Stimulated activated CD8-positive, alpha-beta memory T cell treated with anti-CD3 and anti-CD28 coated beads, Interleukin-4, amount 100 ng/mL, for 4 hours (primary cell): Measurements from ENCODE around the gene ANO6.
"Not testable (repeated sequence)": the region's sequence is repeated elsewhere in the genome, so short reads cannot be mapped to it uniquely, and the experiment has no call there.

Source experiments
- DNase-seq, 2 donors: peaks; one replicate each; pipeline ENCODE4 v3.0.0-alpha.2; 2020; ENCODE audit warnings: low read depth in 2 of 2, low spot score in 1 of 2

ANO6 gene

GRCh38 chr12:45309836-45310626, 94.1 kb downstream of the ANO6 start:
- DNase-seq = no peak

- no peak for DNase-seq
Observed at GRCh38 chr12:45310627-45310968, 94.7 kb downstream of the ANO6 start.

GRCh38 chr12:45312012-45312411, 96.1 kb downstream of the ANO6 start:
- DNase-seq = no peak

GRCh38 chr12:45314770-45315169, 98.9 kb downstream of the ANO6 start:
- DNase-seq = no peak

GRCh38 chr12:45315462-45315861, 99.6 kb downstream of the ANO6 start:
- DNase-seq = no peak

DNA sequence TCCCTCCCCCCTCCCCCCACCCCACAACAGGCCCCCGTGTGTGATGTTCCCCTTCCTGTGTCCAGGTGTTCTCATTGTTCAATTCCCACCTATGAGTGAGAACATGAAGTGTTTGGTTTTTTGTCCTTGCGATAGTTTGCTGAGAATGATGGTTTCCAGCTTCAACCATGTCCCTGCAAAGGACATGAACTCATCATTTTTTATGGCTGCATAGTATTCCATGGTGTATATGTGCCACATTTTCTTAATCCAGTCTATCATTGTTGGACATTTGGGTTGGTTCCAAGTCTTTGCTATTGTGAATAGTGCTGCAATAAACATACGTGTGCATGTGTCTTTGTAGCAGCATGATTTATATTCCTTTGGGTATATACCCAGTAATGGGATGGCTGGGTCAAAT, 101.4 kb downstream of the ANO6 start:
- not testable (repeated sequence) for DNase-seq

- DNase-seq = no peak
Observed at GRCh38 chr12:45322810-45323209, 106.9 kb downstream of the ANO6 start.

DNA sequence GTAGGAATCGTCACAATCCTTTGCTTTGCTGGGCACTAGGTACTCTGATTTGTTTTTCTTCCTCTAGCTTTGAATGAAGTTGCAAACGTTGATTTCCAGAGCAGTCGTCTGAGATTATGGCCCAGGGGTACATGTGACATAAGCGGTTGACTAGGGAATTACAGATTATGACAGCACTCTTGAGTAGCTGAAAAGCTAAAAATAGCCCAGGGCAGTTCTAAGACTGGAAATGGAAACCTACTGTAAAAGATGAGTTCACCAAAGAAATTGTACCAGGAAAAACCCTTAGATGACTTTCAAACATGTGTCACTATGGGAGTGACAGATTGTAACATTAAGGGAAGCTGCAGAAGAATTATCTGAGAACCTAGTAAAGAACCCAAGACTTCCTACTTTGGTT, 108.5 kb downstream of the ANO6 start:
- no peak for DNase-seq

- DNase-seq = no peak
Observed at GRCh38 chr12:45326358-45326975, 110.6 kb downstream of the ANO6 start.

DNA sequence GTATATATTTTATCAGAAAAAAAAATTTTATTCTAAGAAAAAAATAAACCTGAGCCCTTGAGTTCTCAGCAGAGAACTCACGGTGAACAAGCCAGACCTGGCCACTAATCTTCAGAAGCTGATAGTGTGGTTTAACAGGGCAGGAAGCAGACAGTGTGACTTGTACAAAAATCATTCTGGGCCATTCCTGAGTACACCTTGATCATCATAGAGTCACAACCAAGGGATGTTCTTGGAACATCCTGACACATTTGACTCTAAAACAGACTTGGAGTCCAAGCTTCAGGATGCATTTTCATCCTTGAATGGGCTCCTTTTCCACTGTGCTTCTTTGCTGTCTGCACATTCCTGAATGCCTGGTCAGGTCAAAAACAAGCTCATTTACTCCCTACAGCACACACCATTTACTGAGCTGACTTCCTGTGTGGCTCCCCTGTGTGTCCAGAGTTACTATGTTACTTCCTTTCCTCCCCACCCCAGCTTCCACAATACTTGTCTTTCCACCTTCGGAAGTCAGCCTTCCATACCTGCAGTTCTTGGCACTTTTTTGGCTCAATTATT, 112.0 kb downstream of the ANO6 start:
- no peak for DNase-seq

DNA sequence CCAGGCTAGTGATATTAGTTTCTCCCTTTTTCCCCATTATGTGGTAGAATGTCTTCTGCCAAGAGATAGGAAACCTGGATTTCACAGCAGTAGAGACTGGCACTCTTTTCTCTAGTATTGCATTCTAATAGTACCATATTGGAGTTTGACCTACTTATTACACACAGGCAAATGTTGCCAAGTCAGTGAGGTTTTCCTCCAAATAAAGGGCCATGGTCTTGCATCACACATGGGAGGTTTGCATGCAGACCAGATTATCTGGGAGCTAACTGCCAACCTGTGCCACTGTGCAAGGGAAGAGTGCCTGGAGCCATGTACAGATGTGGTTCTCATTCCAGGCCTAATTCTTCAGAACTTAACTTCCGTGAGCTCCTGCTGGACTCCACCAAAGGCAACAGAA, 113.3 kb downstream of the ANO6 start:
- DNase-seq = no peak

- no peak for DNase-seq
Observed at GRCh38 chr12:45329702-45330101, 113.8 kb downstream of the ANO6 start.

DNA sequence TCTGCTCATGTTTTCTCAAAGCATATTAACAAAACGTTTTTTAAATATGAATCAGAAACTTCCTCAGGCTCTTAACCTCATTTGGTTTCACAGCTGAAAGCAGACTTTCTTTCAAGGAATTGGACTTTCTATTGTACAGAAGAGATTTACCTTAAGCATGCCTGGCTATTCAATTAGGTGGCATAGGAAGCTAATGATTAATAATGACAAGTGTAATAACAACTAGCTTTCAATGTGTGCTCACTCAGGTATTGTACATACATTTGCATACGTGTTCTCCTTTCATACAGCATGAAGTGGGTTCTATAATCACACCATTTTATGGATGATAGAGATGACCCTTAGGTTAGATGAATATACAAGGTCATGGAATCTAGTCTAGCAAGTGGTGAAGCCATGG, 115.7 kb downstream of the ANO6 start:
- DNase-seq = no peak

- no peak for DNase-seq
Observed at GRCh38 chr12:45334396-45334795, 118.5 kb downstream of the ANO6 start.

DNA sequence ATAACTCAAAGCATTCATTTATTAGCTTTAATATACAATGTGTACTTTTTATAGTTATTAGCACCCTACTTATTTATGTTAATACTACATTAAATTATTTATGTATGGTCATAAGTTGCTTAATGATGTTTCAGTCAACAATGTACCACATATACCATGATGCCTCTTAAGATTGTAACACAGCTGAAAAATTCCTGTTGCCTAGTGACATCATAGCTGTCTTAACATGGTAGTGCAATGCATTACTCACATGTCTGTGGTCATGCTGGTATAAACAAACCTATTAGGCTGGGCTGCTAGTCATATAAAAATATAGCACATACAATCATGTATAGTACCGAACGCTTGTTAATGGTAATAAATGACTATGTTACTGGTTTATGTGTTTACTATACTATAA, 120.4 kb downstream of the ANO6 start:
- no peak for DNase-seq

GRCh38 chr12:45336762-45337596, 121.1 kb downstream of the ANO6 start:
- no peak for DNase-seq

DNA sequence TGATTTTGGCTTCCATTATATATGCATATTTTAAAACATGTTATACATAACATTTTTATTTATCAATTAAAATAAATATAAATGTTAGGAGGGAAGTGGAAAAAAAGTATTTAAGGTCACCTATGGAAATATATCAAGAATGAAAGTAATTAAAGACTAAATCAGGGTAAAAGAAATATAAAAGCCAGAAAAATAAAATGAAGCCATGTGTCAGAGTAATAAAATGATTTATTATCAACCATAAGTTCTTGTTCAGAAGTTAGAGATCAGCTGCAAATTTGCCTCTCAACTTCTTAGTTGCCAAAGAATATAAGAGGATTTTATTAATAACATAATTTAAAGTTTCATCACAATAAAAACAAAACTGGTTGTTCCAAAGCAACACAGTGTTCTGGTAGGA, 121.9 kb downstream of the ANO6 start:
- no peak for DNase-seq

- DNase-seq = no peak
Observed at GRCh38 chr12:45338272-45338671, 122.4 kb downstream of the ANO6 start.

DNA sequence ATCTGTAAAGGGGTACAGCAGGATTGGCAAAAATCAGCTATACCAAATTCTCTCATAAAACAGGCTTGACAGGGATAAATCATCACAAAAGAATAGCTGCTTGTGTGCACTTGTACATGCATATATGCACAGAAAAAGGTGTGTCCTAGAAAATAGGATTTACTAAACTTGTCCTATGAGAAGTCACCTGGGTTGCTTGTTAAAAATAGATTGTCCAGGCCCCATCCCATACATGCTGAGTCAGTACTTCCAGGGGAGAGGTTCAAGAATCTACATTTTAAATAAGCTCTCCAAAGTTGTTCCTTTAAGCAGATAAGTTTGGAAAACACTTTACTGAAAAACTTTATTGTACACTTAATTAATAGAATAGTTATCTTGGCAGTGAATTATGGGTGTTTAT, 123.1 kb downstream of the ANO6 start:
- DNase-seq = no peak

DNA sequence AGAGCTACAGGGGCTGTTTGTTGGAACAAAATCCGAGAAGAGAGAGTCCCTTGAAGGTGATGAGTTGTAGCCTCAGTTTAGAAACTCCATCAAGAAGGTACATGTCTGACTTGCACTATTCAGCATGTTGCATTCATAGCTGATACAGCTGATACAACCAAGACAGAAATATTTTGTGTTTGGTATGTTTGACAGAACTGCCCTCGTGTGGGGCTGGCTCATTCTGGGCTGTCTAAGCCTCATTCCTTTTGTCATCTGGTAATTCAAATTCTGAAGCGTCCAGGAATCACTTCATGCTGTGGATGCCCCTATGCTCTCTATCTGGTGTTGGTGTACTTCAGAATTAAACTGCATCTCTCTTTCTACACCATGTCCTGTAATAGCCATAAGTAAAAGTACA, 126.3 kb downstream of the ANO6 start:
- no peak for DNase-seq

DNA sequence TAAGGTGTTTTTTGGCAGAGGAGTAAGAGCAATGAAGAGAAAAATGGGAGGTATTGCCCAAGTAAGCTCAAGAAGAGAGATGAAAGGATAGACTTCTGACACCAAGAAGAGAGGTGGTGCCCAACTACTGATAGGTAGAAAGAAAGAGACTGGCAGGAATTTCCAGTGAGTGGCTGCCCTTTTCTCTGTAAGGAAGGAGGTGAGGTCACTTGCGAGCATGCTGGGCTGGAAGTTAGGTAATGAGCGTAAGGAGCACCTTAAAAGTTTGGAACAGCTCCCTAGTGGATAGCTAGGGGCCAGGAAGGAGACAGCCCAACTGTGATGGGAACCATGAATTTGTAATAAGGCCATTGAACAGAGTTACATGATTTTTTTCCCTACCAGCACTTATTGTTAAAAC, 127.0 kb downstream of the ANO6 start:
- no peak for DNase-seq
